GM23338 (cell line): ENCODE results near the gene TBC1D14.

Experiments used
- EZH2 ChIP-seq: fragments of 200-600 bp; sonication (generic); IDR thresholded peaks from one replicate; pipeline ENCODE4 v1.8.0; 2017; ENCODE audit warnings: antibody characterized with exemption, mild to moderate bottlenecking, low read depth; ENCODE audit not compliant: unreplicated experiment
- EZH2phosphoT487 ChIP-seq: fragments of 200-600 bp; sonication (generic); IDR thresholded peaks from one replicate; pipeline ENCODE4 v1.8.1; 2018; ENCODE audit warnings: antibody characterized with exemption; ENCODE audit not compliant: unreplicated experiment
- JUNB ChIP-seq: IDR thresholded peaks from one replicate; pipeline ENCODE4 v1.6.1; 2016; ENCODE audit warnings: antibody characterized with exemption; ENCODE audit not compliant: unreplicated experiment
- POLR2AphosphoS5 ChIP-seq: IDR thresholded peaks from 2 replicates; pipeline ENCODE4 v1.6.1; 2016; ENCODE audit warnings: antibody characterized with exemption, low read depth
- TF ChIP-seq, protein P1 (sequence below): IDR thresholded peaks from 2 replicates; pipeline ENCODE4 v1.6.1; 2016; ENCODE audit warnings: antibody characterized with exemption
- TF ChIP-seq, protein P2 (sequence below), 2 experiments: fragments of 200-600 bp in 1 of 2; sonication (generic) in 1 of 2; conservative IDR thresholded peaks; 2 replicates each; pipeline versions ENCODE4 v1.5.1 to v1.6.1; 2016 to 2017; ENCODE audit warnings: antibody characterized with exemption in 2 of 2, low read depth in 2 of 2, mild to moderate bottlenecking in 2 of 2, moderate library complexity in 1 of 2

- TF ChIP-seq, protein P1, sequence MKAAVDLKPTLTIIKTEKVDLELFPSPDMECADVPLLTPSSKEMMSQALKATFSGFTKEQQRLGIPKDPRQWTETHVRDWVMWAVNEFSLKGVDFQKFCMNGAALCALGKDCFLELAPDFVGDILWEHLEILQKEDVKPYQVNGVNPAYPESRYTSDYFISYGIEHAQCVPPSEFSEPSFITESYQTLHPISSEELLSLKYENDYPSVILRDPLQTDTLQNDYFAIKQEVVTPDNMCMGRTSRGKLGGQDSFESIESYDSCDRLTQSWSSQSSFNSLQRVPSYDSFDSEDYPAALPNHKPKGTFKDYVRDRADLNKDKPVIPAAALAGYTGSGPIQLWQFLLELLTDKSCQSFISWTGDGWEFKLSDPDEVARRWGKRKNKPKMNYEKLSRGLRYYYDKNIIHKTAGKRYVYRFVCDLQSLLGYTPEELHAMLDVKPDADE, result no peak
- TF ChIP-seq EZH2 (no peak), EZH2phosphoT487 (no peak), JUNB (no peak), POLR2AphosphoS5 (no peak)
- TF ChIP-seq, protein P2, sequence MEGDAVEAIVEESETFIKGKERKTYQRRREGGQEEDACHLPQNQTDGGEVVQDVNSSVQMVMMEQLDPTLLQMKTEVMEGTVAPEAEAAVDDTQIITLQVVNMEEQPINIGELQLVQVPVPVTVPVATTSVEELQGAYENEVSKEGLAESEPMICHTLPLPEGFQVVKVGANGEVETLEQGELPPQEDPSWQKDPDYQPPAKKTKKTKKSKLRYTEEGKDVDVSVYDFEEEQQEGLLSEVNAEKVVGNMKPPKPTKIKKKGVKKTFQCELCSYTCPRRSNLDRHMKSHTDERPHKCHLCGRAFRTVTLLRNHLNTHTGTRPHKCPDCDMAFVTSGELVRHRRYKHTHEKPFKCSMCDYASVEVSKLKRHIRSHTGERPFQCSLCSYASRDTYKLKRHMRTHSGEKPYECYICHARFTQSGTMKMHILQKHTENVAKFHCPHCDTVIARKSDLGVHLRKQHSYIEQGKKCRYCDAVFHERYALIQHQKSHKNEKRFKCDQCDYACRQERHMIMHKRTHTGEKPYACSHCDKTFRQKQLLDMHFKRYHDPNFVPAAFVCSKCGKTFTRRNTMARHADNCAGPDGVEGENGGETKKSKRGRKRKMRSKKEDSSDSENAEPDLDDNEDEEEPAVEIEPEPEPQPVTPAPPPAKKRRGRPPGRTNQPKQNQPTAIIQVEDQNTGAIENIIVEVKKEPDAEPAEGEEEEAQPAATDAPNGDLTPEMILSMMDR (conservative IDR thresholded peaks at IDR 0.05; ENCODE audit: low read depth in 2 of 2), result no peak
Measured at GRCh38 chr4:6910960-6911874, 1.6 kb downstream of the TBC1D14 start.
